Body of pancreas (tissue), 4 donors: Measurements from ENCODE around the gene CDK19.

Experiments
- CTCF ChIP-seq, 7 experiments: fragments of 450-650 bp in 4 of 7; fragments of 200-600 bp in 3 of 7; sonication (generic) in 3 of 7; IDR thresholded peaks; one replicate each; pipeline ENCODE4 v1.5.1; 2016 to 2019; ENCODE audit warnings: antibody characterized with exemption in 7 of 7
- POLR2A ChIP-seq, 3 donors: fragments of 450-650 bp; IDR thresholded peaks; one replicate each; pipeline ENCODE4 v1.6.1; 2016; ENCODE audit warnings: antibody characterized with exemption in 3 of 3, mild to moderate bottlenecking in 2 of 3

DNA sequence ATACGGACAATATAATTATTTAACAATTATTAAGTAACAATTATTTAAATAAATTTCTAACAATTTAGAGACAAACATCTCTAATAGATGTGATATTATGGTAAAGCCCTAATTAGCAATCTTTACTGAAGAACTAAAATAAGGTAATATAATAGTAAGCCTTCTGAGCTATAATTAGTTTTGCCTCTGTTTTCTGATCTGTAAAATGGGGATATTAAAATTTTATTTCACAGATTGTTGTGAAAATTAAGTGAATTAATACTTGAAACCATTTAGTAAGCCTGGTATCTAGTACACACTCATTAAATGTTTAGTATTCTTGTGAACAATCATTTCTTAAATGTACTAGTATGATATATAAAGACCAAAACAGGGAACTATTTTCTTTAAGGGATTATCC lies 70.3 kb downstream of the CDK19 start:
- no peak for TF ChIP-seq CTCF (IDR thresholded peaks at IDR 0.05)
- TF ChIP-seq POLR2A (IDR thresholded peaks at IDR 0.05), result no peak
